Skeletal muscle tissue (tissue), 4 donors: Measurements from ENCODE around the gene ZDHHC17. TPM values are rescaled to one million over a fixed set of nuclear protein-coding genes. Genes with fewer than 3 reads are reported as not detected.
A peak's percentile ranks its signal among the peaks of the same experiment; 100 is the strongest.

Experiments
- H3K27ac ChIP-seq: one replicate; pipeline ENCODE4 v1.7.0; 2013; ENCODE audit warnings: mild to moderate bottlenecking, low read depth, low read length, inconsistent platforms
- H3K27me3 ChIP-seq, 3 donors: one replicate each; pipeline ENCODE4 v1.7.0; 2013; ENCODE audit warnings: low read length in 3 of 3; ENCODE audit not compliant: control insufficient read depth in 3 of 3, insufficient read depth in 3 of 3
- H3K36me3 ChIP-seq, 3 donors: one replicate each; pipeline ENCODE4 v1.7.0; 2013; ENCODE audit warnings: low read length in 3 of 3; ENCODE audit not compliant: control insufficient read depth in 3 of 3, insufficient read depth in 3 of 3
- H3K4me1 ChIP-seq, 3 donors: one replicate each; pipeline ENCODE4 v1.7.0; 2013; ENCODE audit warnings: low read length in 3 of 3, mild to moderate bottlenecking in 3 of 3; ENCODE audit not compliant: control insufficient read depth in 3 of 3, insufficient read depth in 3 of 3
- H3K4me3 ChIP-seq, 3 donors: one replicate each; pipeline ENCODE4 v1.7.0; 2013; ENCODE audit warnings: low read length in 3 of 3
- H3K9ac ChIP-seq, 3 donors: one replicate each; pipeline ENCODE4 v1.7.0; 2013; ENCODE audit warnings: low read length in 3 of 3, mild to moderate bottlenecking in 3 of 3, moderate library complexity in 2 of 3, low read depth in 1 of 3
- H3K9me3 ChIP-seq, 3 donors: one replicate each; pipeline ENCODE4 v1.7.0; 2013; ENCODE audit warnings: low read length in 3 of 3; ENCODE audit not compliant: control insufficient read depth in 3 of 3
- total RNA-seq: library from RNA; depleted of rRNA; stranded (reverse); fragments of >200 nt; gene quantifications from one replicate; pipeline ENCODE4 v1.2.3, GENCODE V29; 2014
- donor health status: Osteomylitis.

ZDHHC17 gene
- total RNA-seq, 1 donor from 2014 or later = 123 TPM

GRCh38 chr12:76871742-76872141 is 107.8 kb downstream of the ZDHHC17 start:
- Histone ChIP-seq H3K9ac (no peak overlapping the region), H3K27ac (no peak overlapping the region), H3K27me3 (peaks cover 0 to 2% (median 0%) of the 10 kb centered on the region in 3 donors), H3K4me3 (no peak overlapping the region), H3K36me3 (no peaks in the 10 kb centered on the region), H3K4me1 (peaks cover under 1 to 2% (median under 1%) of the 10 kb centered on the region in 3 donors), H3K9me3 (no peaks in the 10 kb centered on the region)

- Histone ChIP-seq H3K4me1 (peaks cover 0 to 3% (median under 1%) of the 10 kb centered on the region in 3 donors), H3K36me3 (no peaks in the 10 kb centered on the region), H3K9me3 (no peaks in the 10 kb centered on the region), H3K4me3 (no peak overlapping the region), H3K27me3 (peaks cover 0 to 4% (median 0%) of the 10 kb centered on the region in 3 donors), H3K27ac (no peak overlapping the region), H3K9ac (no peak overlapping the region)
Observed at GRCh38 chr12:76872415-76872814, 108.5 kb downstream of the ZDHHC17 start.

- H3K9ac ChIP-seq = no peak overlapping the region
- no peak overlapping the region for H3K27ac ChIP-seq
- H3K36me3 ChIP-seq = no peaks in the 10 kb centered on the region
- H3K4me3 ChIP-seq = no peak overlapping the region
- H3K9me3 ChIP-seq = no peaks in the 10 kb centered on the region
- H3K4me1 ChIP-seq = peaks cover 2 to 12% (median 6%) of the 10 kb centered on the region in 3 donors
- peaks cover 0 to 5% (median 4%) of the 10 kb centered on the region in 3 donors for H3K27me3 ChIP-seq
Observed at GRCh38 chr12:76874027-76874426, 110.1 kb downstream of the ZDHHC17 start.

- Histone ChIP-seq H3K27me3 (peaks cover 0 to 5% (median 4%) of the 10 kb centered on the region in 3 donors), H3K9ac (no peak overlapping the region), H3K4me3 (no peak overlapping the region), H3K27ac (no peak overlapping the region), H3K4me1 (peaks cover 2 to 12% (median 8%) of the 10 kb centered on the region in 3 donors), H3K9me3 (no peaks in the 10 kb centered on the region), H3K36me3 (no peaks in the 10 kb centered on the region)
Observed at GRCh38 chr12:76874491-76875190, 110.7 kb downstream of the ZDHHC17 start.

GRCh38 chr12:76876696-76877229 is 112.8 kb downstream of the ZDHHC17 start:
- H3K36me3 ChIP-seq = no peaks in the 10 kb centered on the region
- peaks cover 0 to 5% (median 4%) of the 10 kb centered on the region in 3 donors for H3K27me3 ChIP-seq
- no peaks in the 10 kb centered on the region for H3K9me3 ChIP-seq
- no peak overlapping the region for H3K9ac ChIP-seq
- no peak overlapping the region for H3K4me3 ChIP-seq
- peaks cover 4 to 12% (median 9%) of the 10 kb centered on the region in 3 donors for H3K4me1 ChIP-seq
- H3K27ac ChIP-seq = no peak overlapping the region

- Histone ChIP-seq H3K27ac (peak overlapping the region; percentile 83), H3K4me1 (peaks cover 4 to 12% (median 9%) of the 10 kb centered on the region in 3 donors), H3K9ac (peak overlapping the region; percentile 70 to 82 (median 74)), H3K36me3 (no peaks in the 10 kb centered on the region), H3K4me3 (peak overlapping the region; percentile 65 to 79 (median 71)), H3K27me3 (peaks cover 0 to 5% (median 4%) of the 10 kb centered on the region in 3 donors), H3K9me3 (no peaks in the 10 kb centered on the region)
Observed at GRCh38 chr12:76878099-76878898, 114.4 kb downstream of the ZDHHC17 start.

GRCh38 chr12:76878899-76879709 is 115.2 kb downstream of the ZDHHC17 start, which contains the start of gene CSRP2:
TSS of gene CSRP2 (minus strand) at chr12:76879019. CDS start at chr12:76866260, 12,759 bp downstream.
- peak within 1 kb of the TSS; percentile 70 to 82 (median 74) for H3K9ac ChIP-seq
- H3K27ac ChIP-seq = peak within 1 kb of the TSS; percentile 83
- peak within 1 kb of the TSS; percentile 65 to 79 (median 71) for H3K4me3 ChIP-seq
- H3K4me1 ChIP-seq = peaks cover 4 to 12% (median 9%) of the 10 kb centered on the region in 3 donors
- H3K9me3 ChIP-seq = no peaks in the 10 kb centered on the region
- H3K27me3 ChIP-seq = peaks cover 0 to 5% (median 4%) of the 10 kb centered on the region in 3 donors
- no peaks in the 10 kb centered on the region for H3K36me3 ChIP-seq

GRCh38 chr12:76879710-76880518 is 116.0 kb downstream of the ZDHHC17 start:
- H3K9me3 ChIP-seq = no peaks in the 10 kb centered on the region
- H3K27ac ChIP-seq = peak overlapping the region; percentile 83
- no peaks in the 10 kb centered on the region for H3K36me3 ChIP-seq
- peak overlapping the region; percentile 63 to 74 (median 70) for H3K9ac ChIP-seq
- H3K4me3 ChIP-seq = peak overlapping the region; percentile 65 to 74 (median 71)
- H3K27me3 ChIP-seq = peaks cover 0 to 5% (median 4%) of the 10 kb centered on the region in 3 donors
- peaks cover 4 to 12% (median 9%) of the 10 kb centered on the region in 3 donors for H3K4me1 ChIP-seq
